Body of pancreas (tissue), 4 donors: ENCODE data around the gene SLC26A8. TPM values are rescaled to one million over a fixed set of nuclear protein-coding genes. Genes with fewer than 3 reads are reported as not detected.

Source experiments
- ATAC-seq: fragments of 150-250 bp; one replicate; pipeline ENCODE4 v1.9.1; 2016
- DNase-seq, 4 donors: peaks; one replicate each; pipeline ENCODE4 v3.0.0-alpha.2; 2019
- H3K27ac ChIP-seq, 4 donors: fragments of 200-600 bp; sonication (generic); 1 replicate in 3 of 4; 2 replicates in 1 of 4; pipeline versions ENCODE4 v1.5.1 to v1.6.1; 2016 to 2019; ENCODE audit warnings: mild to moderate bottlenecking in 1 of 4, mixed read lengths in 1 of 4, moderate library complexity in 1 of 4
- H3K27me3 ChIP-seq, 2 donors: fragments of 200-600 bp; sonication (generic); one replicate each; pipeline ENCODE4 v1.6.0; 2016; ENCODE audit warnings: mild to moderate bottlenecking in 1 of 2
- H3K36me3 ChIP-seq, 2 donors: fragments of 200-600 bp; sonication (generic); replicated peaks in 1 of 2; 2 replicates each; pipeline ENCODE4 v1.5.1; 2016; ENCODE audit warnings: low read depth in 2 of 2; ENCODE audit not compliant: insufficient read depth in 1 of 2
- H3K4me1 ChIP-seq: fragments of 200-600 bp; sonication (generic); one replicate; pipeline ENCODE4 v1.6.0; 2016
- H3K4me3 ChIP-seq, 2 donors: fragments of 200-600 bp; sonication (generic); 1 replicate in 1 of 2; 2 replicates in 1 of 2; pipeline ENCODE4 v1.5.1; 2016 to 2019
- H3K9me3 ChIP-seq, 3 donors: fragments of 200-600 bp; sonication (generic); 1 replicate in 2 of 3; 2 replicates in 1 of 3; pipeline ENCODE4 v1.5.1; 2016
- POLR2A ChIP-seq, 3 donors: fragments of 450-650 bp; IDR thresholded peaks; one replicate each; pipeline ENCODE4 v1.6.1; 2016; ENCODE audit warnings: antibody characterized with exemption in 3 of 3, mild to moderate bottlenecking in 2 of 3
- WGBS, 2 donors: methylation state at CpG; one replicate each; pipeline ENCODE4 v1.1.5; 2017; 5-methylcytosine and 5-hydroxymethylcytosine counted together
- intact Hi-C: fragments of 100-400 bp; cut with DNase I; formaldehyde crosslinking; loops from one replicate; pipeline ENCODE4 v1.15.1; 2023
- total RNA-seq, 2 donors: library from RNA; depleted of rRNA; stranded (reverse); fragments of >200 nt; gene quantifications; one replicate each; pipeline ENCODE4 v1.1.0, GENCODE V29; 2016
- TF ChIP-seq, protein P1 (sequence below), 7 experiments: fragments of 450-650 bp in 4 of 7; fragments of 200-600 bp in 3 of 7; sonication (generic) in 3 of 7; IDR thresholded peaks; one replicate each; pipeline ENCODE4 v1.5.1; 2016 to 2019; ENCODE audit warnings: antibody characterized with exemption in 7 of 7

SLC26A8 gene
- total RNA-seq, 2 donors from 2014 or later = not detected

DNA sequence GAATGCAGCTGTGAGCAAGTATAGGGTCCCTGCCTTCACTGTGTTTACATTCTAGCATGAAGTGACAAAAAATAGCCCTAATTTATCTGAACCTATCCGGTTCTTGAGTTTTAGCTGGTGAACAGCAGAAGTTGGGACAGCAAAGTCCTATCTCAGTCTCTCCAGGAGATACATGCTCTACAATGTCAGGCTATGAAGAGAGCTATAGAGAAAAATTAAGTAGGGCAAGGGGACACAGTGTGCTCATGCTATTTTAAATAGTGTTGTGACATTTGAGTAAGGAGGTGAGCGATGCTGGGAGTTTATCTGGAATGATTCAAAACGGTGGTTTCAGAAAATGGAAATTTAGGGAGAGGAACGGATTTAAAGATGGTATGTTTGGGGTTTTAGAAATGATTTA, 124.0 kb downstream of the SLC26A8 start:
- Histone ChIP-seq H3K27ac (no peak overlapping the region), H3K4me3 (no peak overlapping the region), H3K4me1 (no peaks in the 10 kb centered on the region), H3K9me3 (peaks cover 0 to 3% (median 0%) of the 10 kb centered on the region in 3 donors), H3K36me3 (no peaks in the 10 kb centered on the region), H3K27me3 (no peaks in the 10 kb centered on the region)
- WGBS, 2 donors = 88 to 89% methylated on average over 4 of the region's 4 CpGs
- intact Hi-C loops = no loop called here
- TF ChIP-seq, protein P1, sequence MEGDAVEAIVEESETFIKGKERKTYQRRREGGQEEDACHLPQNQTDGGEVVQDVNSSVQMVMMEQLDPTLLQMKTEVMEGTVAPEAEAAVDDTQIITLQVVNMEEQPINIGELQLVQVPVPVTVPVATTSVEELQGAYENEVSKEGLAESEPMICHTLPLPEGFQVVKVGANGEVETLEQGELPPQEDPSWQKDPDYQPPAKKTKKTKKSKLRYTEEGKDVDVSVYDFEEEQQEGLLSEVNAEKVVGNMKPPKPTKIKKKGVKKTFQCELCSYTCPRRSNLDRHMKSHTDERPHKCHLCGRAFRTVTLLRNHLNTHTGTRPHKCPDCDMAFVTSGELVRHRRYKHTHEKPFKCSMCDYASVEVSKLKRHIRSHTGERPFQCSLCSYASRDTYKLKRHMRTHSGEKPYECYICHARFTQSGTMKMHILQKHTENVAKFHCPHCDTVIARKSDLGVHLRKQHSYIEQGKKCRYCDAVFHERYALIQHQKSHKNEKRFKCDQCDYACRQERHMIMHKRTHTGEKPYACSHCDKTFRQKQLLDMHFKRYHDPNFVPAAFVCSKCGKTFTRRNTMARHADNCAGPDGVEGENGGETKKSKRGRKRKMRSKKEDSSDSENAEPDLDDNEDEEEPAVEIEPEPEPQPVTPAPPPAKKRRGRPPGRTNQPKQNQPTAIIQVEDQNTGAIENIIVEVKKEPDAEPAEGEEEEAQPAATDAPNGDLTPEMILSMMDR (IDR thresholded peaks at IDR 0.05) = no peak
- ATAC-seq = no peak
- no peak for DNase-seq

DNA sequence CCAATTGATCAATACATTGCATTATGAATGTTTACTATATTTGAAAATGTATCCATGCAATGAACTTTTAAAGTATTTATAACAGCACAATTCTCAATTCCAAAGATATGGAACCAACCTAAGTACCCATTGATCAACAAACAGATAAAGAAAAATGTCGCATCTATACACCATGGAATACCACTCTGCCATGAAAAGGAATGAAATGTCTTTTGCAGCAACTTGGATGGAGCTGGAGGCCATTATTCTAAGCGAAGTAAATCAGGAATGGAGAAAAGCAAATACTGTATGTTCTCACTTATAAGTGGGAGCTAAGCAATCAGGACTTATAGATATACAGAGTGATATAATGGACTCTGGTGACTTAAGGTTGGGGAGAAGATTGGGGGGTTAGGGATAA, 126.4 kb downstream of the SLC26A8 start:
- ATAC-seq (no peak), DNase-seq (no peak)
- TF ChIP-seq, protein P1 (IDR thresholded peaks at IDR 0.05) = no peak
- TF ChIP-seq POLR2A (IDR thresholded peaks at IDR 0.05) = no peak
- Histone ChIP-seq H3K4me1 (no peaks in the 10 kb centered on the region), H3K27me3 (no peaks in the 10 kb centered on the region), H3K27ac (no peak overlapping the region), H3K4me3 (no peak overlapping the region), H3K9me3 (no peaks in the 10 kb centered on the region), H3K36me3 (no peaks in the 10 kb centered on the region)
- intact Hi-C loops = no loop called here
- WGBS, 2 donors = 93 to 98% methylated on average over 2 of the region's 2 CpGs

DNA sequence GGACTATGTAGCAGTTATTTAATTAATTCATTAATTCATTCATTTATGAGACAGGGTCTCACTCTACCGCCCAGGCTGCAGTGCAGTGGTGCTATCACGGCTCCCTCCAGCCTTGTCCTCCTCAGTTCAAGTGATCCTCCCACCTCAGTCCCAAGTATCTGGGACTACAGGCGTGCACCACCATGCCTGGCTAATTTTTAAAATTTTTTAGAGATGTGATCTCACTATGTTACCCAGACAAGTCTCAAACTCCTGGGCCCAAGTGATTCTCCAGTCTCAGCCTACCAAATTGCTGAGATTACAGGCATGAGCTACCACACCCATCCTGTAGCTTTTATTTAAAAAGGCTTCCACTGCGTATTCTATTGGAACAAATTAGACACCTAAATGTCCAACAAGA, 127.0 kb downstream of the SLC26A8 start:
- no peaks in the 10 kb centered on the region for H3K27me3 ChIP-seq
- H3K9me3 ChIP-seq = no peaks in the 10 kb centered on the region
- H3K36me3 ChIP-seq = no peaks in the 10 kb centered on the region
- no peak for ATAC-seq
- no peak overlapping the region for H3K4me3 ChIP-seq
- no peaks in the 10 kb centered on the region for H3K4me1 ChIP-seq
- TF ChIP-seq, protein P1 (IDR thresholded peaks at IDR 0.05) = no peak
- no peak for TF ChIP-seq POLR2A (IDR thresholded peaks at IDR 0.05)
- intact Hi-C loops = no loop called here
- H3K27ac ChIP-seq = no peak overlapping the region
- DNase-seq = no peak
- 96 to 99% methylated on average over 4 of the region's 4 CpGs for WGBS, 2 donors

DNA sequence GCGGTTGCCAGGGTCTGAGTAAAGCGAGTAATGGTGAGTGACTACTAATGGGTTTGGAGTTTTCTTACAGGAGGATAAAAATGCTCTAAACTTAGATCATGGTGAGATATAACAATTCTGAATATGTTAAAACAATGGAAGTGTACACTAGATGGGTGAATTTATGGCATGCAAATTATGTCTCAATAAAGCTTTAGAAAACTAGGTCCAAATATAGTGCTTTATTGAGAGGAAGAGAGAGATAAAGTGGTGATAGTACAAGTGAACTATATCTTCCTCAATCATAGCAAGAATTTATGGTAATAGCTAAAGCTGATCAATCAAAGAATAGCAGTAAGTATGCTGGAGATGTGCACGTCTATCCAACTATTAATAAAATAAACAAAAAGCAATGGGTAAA, 127.4 kb downstream of the SLC26A8 start:
- Histone ChIP-seq H3K27me3 (no peaks in the 10 kb centered on the region), H3K9me3 (no peaks in the 10 kb centered on the region), H3K27ac (no peak overlapping the region), H3K4me3 (no peak overlapping the region), H3K36me3 (no peaks in the 10 kb centered on the region), H3K4me1 (no peaks in the 10 kb centered on the region)
- 93 to 94% methylated on average over 3 of the region's 3 CpGs for WGBS, 2 donors
- ATAC-seq (no peak), DNase-seq (no peak)
- TF ChIP-seq POLR2A (IDR thresholded peaks at IDR 0.05) = no peak
- TF ChIP-seq, protein P1 (IDR thresholded peaks at IDR 0.05) = no peak
- intact Hi-C loops = no loop called here

DNA sequence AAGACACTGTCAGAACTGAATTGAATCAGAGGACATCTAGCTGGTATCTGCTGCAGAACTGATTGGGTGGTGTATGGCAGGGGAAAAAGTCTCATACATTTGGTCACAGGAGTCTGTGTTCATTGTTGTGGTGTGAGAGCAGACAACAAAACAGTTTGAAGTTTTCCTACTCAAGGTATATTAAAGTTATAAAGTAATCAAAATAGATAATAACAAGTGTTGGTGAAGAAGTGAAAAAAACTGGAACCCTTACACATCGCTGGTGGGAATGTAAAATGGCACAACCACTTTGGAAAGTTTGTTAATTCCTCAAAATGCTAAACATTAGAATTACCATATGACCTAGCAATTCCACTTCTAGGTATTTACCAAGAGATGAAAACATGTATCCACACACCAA, 128.2 kb downstream of the SLC26A8 start:
- Histone ChIP-seq H3K9me3 (no peaks in the 10 kb centered on the region), H3K4me3 (no peak overlapping the region), H3K4me1 (no peaks in the 10 kb centered on the region), H3K27ac (no peak overlapping the region), H3K27me3 (no peaks in the 10 kb centered on the region), H3K36me3 (no peaks in the 10 kb centered on the region)
- ATAC-seq (no peak), DNase-seq (no peak)
- TF ChIP-seq POLR2A (IDR thresholded peaks at IDR 0.05) = no peak
- TF ChIP-seq, protein P1 (IDR thresholded peaks at IDR 0.05) = no peak
- intact Hi-C loops = no loop called here
- 100% methylated on average over 1 of the region's 1 CpG for WGBS, 2 donors
